PC-3 (cell line): ENCODE results near the gene DIS3L.
"Not testable (repeated sequence)": the region's sequence is repeated elsewhere in the genome, so short reads cannot be mapped to it uniquely, and the experiment has no call there.

Experiments
- EZH2 ChIP-seq: fragments of 300-600 bp; sonication (generic); IDR thresholded peaks from one replicate; pipeline ENCODE4 v1.6.1; 2017; ENCODE audit warnings: antibody characterized with exemption, mild to moderate bottlenecking, low read length; ENCODE audit not compliant: unreplicated experiment
- EZH2phosphoT487 ChIP-seq: fragments of 300-600 bp; sonication (generic); IDR thresholded peaks from 2 replicates; pipeline ENCODE4 v1.6.1; 2018; ENCODE audit warnings: mild to moderate bottlenecking, antibody characterized with exemption, low read length, borderline replicate concordance
- TF ChIP-seq, protein P1 (sequence below): fragments of 300-600 bp; sonication (generic); conservative IDR thresholded peaks from 2 replicates; pipeline ENCODE4 v1.5.1; 2017; ENCODE audit warnings: antibody characterized with exemption, low read depth, mild to moderate bottlenecking, low read length

DNA sequence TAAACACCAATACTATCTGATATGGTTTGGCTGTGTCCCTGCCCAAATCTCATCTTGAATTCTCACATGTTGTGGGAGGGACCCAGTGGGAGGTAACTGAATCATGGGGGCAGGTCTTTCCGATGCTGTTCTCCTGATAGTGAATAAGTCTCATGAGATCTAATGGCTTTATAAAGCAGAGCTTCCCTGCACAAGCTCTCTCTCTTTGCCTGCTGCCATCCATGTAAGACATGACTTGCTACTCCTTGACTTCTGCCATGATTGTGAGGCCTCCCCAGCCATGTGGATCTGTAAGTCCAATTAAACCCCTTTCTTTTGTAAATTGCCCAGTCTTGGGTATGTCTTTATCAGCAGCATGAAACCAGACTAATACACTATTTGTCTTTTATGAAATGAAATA lies 30.5 kb upstream of the DIS3L start:
- TF ChIP-seq, protein P1, sequence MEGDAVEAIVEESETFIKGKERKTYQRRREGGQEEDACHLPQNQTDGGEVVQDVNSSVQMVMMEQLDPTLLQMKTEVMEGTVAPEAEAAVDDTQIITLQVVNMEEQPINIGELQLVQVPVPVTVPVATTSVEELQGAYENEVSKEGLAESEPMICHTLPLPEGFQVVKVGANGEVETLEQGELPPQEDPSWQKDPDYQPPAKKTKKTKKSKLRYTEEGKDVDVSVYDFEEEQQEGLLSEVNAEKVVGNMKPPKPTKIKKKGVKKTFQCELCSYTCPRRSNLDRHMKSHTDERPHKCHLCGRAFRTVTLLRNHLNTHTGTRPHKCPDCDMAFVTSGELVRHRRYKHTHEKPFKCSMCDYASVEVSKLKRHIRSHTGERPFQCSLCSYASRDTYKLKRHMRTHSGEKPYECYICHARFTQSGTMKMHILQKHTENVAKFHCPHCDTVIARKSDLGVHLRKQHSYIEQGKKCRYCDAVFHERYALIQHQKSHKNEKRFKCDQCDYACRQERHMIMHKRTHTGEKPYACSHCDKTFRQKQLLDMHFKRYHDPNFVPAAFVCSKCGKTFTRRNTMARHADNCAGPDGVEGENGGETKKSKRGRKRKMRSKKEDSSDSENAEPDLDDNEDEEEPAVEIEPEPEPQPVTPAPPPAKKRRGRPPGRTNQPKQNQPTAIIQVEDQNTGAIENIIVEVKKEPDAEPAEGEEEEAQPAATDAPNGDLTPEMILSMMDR, result not testable (repeated sequence)
- not testable (repeated sequence) for TF ChIP-seq EZH2, EZH2phosphoT487
